Vagina (tissue), 2 donors: ENCODE data around the gene HARS2. TPM values are rescaled to one million over a fixed set of nuclear protein-coding genes. Genes with fewer than 3 reads are reported as not detected.
"Not testable (repeated sequence)": the region's sequence is repeated elsewhere in the genome, so short reads cannot be mapped to it uniquely, and the experiment has no call there.

ENCODE experiments used
- DNase-seq, 2 donors: peaks; one replicate each; pipeline ENCODE4 v3.0.0-alpha.2; 2017; ENCODE audit errors: extremely low spot score in 2 of 2
- H3K27ac ChIP-seq: fragments of 200-600 bp; sonication (generic); one replicate; pipeline ENCODE4 v1.5.1; 2019
- H3K27me3 ChIP-seq: fragments of 200-600 bp; sonication (generic); one replicate; pipeline ENCODE4 v1.5.1; 2019
- H3K36me3 ChIP-seq, 2 donors: fragments of 200-600 bp; sonication (generic); one replicate each; pipeline ENCODE4 v1.5.1; 2017 to 2019
- H3K4me1 ChIP-seq: fragments of 200-600 bp; sonication (generic); one replicate; pipeline ENCODE4 v1.5.1; 2019
- H3K4me3 ChIP-seq, 2 donors: fragments of 200-600 bp; sonication (generic); 1 replicate in 1 of 2; 2 replicates in 1 of 2; pipeline ENCODE4 v1.5.1; 2016 to 2019
- H3K9me3 ChIP-seq: fragments of 200-600 bp; sonication (generic); one replicate; pipeline ENCODE4 v1.5.1; 2019
- CTCF ChIP-seq, 3 experiments: fragments of 450-650 bp in 2 of 3; fragments of 200-600 bp in 1 of 3; sonication (generic) in 1 of 3; IDR thresholded peaks; one replicate each; pipeline ENCODE4 v1.5.1; 2017 to 2019; ENCODE audit warnings: antibody characterized with exemption in 3 of 3, mild to moderate bottlenecking in 2 of 3, moderate library complexity in 2 of 3
- POLR2A ChIP-seq, 2 donors: fragments of 450-650 bp; IDR thresholded peaks; one replicate each; pipeline ENCODE4 v1.6.1; 2017; ENCODE audit warnings: antibody characterized with exemption in 2 of 2, mild to moderate bottlenecking in 2 of 2, moderate library complexity in 2 of 2
- POLR2AphosphoS5 ChIP-seq, 2 donors: sonication (generic); formaldehyde crosslinking; IDR thresholded peaks; one replicate each; pipeline ENCODE4 v1.9.0; 2017; ENCODE audit warnings: antibody characterized with exemption in 2 of 2, mild to moderate bottlenecking in 2 of 2, low read depth in 1 of 2; ENCODE audit not compliant: insufficient read depth in 1 of 2
- intact Hi-C: fragments of 100-400 bp; cut with DNase I; formaldehyde crosslinking; loops from one replicate; pipeline ENCODE4 v1.15.1; 2023
- total RNA-seq: library from RNA; depleted of rRNA; stranded (reverse); fragments of >200 nt; gene quantifications from one replicate; pipeline ENCODE4 v1.2.3, GENCODE V29; 2016

The HARS2 gene
- total RNA-seq, 1 donor from 2014 or later, result 46.2 TPM

- no peak for TF ChIP-seq POLR2A (IDR thresholded peaks at IDR 0.05)
- TF ChIP-seq CTCF (IDR thresholded peaks at IDR 0.05), result no peak
- TF ChIP-seq POLR2AphosphoS5 (IDR thresholded peaks at IDR 0.05; ENCODE audit: insufficient read depth in 1 of 2, low read depth in 1 of 2), result no peak
- DNase-seq, result no peak
- H3K36me3 ChIP-seq, result peaks cover 3 to 40% of the 10 kb centered on the region in 2 donors
- H3K9me3 ChIP-seq, result no peaks in the 10 kb centered on the region
- peaks cover 3% of the 10 kb centered on the region for H3K4me1 ChIP-seq
- H3K27me3 ChIP-seq, result no peaks in the 10 kb centered on the region
- intact Hi-C loops, result no loop called here
- H3K27ac ChIP-seq, result no peak overlapping the region
- H3K4me3 ChIP-seq, result no peak overlapping the region
These were observed 16.6 kb downstream of the HARS2 start for GRCh38 chr5:140707812-140708211.

- H3K27me3 ChIP-seq, DNase-seq, H3K27ac ChIP-seq, H3K9me3 ChIP-seq, intact Hi-C loops, H3K4me1 ChIP-seq, H3K4me3 ChIP-seq: not testable (repeated sequence)
- H3K36me3 ChIP-seq, result peaks cover 3 to 30% of the 10 kb centered on the region in 2 donors
These were observed 17.5 kb downstream of the HARS2 start for GRCh38 chr5:140708787-140709186.

DNA sequence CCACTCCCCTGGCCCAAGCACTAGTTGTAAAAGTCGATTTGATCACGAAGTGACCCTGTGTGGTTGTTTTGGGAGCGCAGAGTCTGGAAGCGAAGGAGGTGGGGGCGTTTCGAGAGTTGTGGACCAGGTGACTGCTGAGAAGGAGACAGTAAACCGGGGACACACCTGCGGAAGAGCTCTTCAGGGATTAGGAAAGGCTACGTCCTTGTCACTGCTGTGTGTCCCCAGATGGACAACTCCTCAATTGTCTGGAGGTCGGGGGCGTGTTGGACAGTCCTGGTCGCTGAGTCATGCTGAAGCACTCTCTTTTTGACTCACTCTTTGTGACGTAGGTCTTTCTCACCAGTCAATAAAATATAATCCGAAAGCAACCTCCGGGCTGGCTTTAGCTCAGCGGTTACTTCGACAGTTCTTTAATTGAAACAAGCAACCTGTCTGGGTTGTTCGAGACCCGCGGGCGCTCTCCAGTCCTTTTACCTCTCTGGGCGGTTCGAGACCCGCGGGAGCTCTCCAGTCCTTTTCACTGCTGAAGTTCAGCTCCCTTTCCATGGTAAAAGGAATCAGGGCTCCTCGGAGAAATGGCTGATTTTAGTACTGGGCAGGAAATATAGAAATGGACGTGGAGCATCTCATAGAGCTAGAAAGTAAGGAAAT, 19.8 kb downstream of the HARS2 start:
- intact Hi-C loops, result no loop called here
- DNase-seq, result peak in 1 of 2 donors; percentile 98

GRCh38 chr5:140711794-140712193, 20.5 kb downstream of the HARS2 start:
- Histone ChIP-seq H3K4me3 (no peak overlapping the region), H3K4me1 (peaks cover 3% of the 10 kb centered on the region), H3K27ac (peak overlapping the region; percentile 96), H3K27me3 (no peaks in the 10 kb centered on the region), H3K9me3 (no peaks in the 10 kb centered on the region), H3K36me3 (peaks cover 0 to 2% of the 10 kb centered on the region in 2 donors)
- TF ChIP-seq CTCF (IDR thresholded peaks at IDR 0.05) (no peak), POLR2A (IDR thresholded peaks at IDR 0.05) (no peak), POLR2AphosphoS5 (IDR thresholded peaks at IDR 0.05; ENCODE audit: insufficient read depth in 1 of 2, low read depth in 1 of 2) (no peak)
- intact Hi-C loops, result no loop called here
- DNase-seq, result no peak

More for the DNA sequence above, 19.8 kb downstream of the HARS2 start:
- Histone ChIP-seq H3K4me3 (peak overlapping the region; percentile 55 to 66), H3K4me1 (peaks cover 3% of the 10 kb centered on the region), H3K9me3 (no peaks in the 10 kb centered on the region), H3K27ac (peak overlapping the region; percentile 96), H3K27me3 (no peaks in the 10 kb centered on the region), H3K36me3 (peaks cover 0 to 9% of the 10 kb centered on the region in 2 donors)
- TF ChIP-seq POLR2A (IDR thresholded peaks at IDR 0.05) (peak in 1 of 2 donors; percentile 5), POLR2AphosphoS5 (IDR thresholded peaks at IDR 0.05; ENCODE audit: insufficient read depth in 1 of 2, low read depth in 1 of 2) (peak; percentile 69 to 90), CTCF (IDR thresholded peaks at IDR 0.05) (no peak)

DNA sequence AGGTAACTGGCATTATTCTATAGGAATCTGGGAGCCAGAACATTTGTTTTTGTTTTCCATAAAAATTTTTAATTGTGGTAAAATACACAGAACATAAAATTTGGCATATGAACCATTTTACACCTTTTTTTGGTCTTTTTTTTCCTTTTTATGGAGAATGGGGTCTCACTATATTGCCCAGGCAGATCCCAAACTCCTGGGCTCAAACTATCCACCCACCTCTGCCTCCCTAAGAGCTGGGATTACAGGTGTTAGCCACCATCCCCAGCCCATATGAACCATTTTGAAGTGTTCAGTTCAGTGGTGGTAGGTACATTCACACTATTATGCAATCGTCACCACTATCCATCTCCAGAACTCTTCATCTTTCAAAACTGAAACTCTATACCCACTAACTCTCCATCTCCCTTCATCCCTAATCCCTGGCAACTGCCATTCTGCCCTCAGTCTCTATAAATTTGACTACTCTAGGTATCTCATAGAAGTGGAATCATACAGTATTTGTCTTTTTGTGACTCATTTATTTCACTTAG, 22.4 kb downstream of the HARS2 start:
- intact Hi-C loops, result no loop called here
- Histone ChIP-seq H3K9me3 (no peaks in the 10 kb centered on the region), H3K4me1 (peaks cover 3% of the 10 kb centered on the region), H3K27me3 (no peaks in the 10 kb centered on the region), H3K36me3 (no peaks in the 10 kb centered on the region), H3K4me3 (no peak overlapping the region), H3K27ac (no peak overlapping the region)
- DNase-seq, result no peak
- no peak for TF ChIP-seq POLR2A (IDR thresholded peaks at IDR 0.05)

- H3K36me3 ChIP-seq, H3K9me3 ChIP-seq, H3K4me3 ChIP-seq, H3K27me3 ChIP-seq, H3K27ac ChIP-seq, H3K4me1 ChIP-seq, DNase-seq, intact Hi-C loops: not testable (repeated sequence)
These were observed 25.0 kb downstream of the HARS2 start for GRCh38 chr5:140716238-140716637.
